MM.1S (cell line): ENCODE measurements around the gene MLPH.

ENCODE experiments used
- EZH2 ChIP-seq: fragments of 300-600 bp; sonication (generic); optimal IDR thresholded peaks from 2 replicates; pipeline ENCODE3; 2017; ENCODE audit warnings: low read depth, mild to moderate bottlenecking, antibody characterized with exemption, low read length, mixed read lengths
- EZH2phosphoT487 ChIP-seq: fragments of 300-600 bp; sonication (generic); IDR thresholded peaks from 2 replicates; pipeline ENCODE4 v1.6.1; 2018; ENCODE audit warnings: antibody characterized with exemption, low read length
- TF ChIP-seq, protein P1 (sequence below): fragments of 300-600 bp; sonication (generic); IDR thresholded peaks from 2 replicates; pipeline ENCODE4 v1.5.1; 2016; ENCODE audit warnings: antibody characterized with exemption, low read length, mixed read lengths

DNA sequence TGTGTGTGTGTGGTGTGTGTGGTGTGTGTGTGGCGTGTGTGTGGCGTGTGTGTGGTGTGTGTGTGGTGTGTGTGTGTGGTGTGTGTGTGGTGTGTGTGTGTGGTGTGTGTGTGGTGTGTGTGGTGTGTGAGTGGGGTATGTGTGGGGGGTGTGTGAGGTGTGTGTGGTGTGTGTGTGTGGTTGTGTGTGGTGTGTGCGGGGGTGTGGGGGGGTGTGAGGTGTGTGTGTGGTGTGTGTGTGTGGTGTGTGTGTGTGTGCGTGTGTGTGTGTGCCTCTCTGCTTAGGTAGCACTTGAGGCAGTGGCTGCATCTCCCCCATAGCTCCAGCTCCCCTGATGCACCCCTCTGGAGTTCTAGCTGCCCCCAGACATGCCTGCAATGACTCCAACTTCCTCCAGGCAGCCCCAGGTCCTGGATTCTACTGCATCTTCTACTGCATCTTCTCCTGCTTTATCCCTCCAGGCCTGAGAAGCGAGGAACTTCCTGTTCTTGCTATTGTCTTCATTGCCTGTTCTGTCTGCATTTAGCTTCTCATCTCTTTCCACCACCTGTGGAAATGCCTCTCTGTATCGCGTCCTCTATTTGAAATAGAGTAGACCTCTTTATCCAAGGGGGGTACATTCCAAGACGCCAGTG, 22.2 kb upstream of the MLPH start:
- TF ChIP-seq, protein P1, sequence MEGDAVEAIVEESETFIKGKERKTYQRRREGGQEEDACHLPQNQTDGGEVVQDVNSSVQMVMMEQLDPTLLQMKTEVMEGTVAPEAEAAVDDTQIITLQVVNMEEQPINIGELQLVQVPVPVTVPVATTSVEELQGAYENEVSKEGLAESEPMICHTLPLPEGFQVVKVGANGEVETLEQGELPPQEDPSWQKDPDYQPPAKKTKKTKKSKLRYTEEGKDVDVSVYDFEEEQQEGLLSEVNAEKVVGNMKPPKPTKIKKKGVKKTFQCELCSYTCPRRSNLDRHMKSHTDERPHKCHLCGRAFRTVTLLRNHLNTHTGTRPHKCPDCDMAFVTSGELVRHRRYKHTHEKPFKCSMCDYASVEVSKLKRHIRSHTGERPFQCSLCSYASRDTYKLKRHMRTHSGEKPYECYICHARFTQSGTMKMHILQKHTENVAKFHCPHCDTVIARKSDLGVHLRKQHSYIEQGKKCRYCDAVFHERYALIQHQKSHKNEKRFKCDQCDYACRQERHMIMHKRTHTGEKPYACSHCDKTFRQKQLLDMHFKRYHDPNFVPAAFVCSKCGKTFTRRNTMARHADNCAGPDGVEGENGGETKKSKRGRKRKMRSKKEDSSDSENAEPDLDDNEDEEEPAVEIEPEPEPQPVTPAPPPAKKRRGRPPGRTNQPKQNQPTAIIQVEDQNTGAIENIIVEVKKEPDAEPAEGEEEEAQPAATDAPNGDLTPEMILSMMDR = no peak
- TF ChIP-seq EZH2phosphoT487 (no peak), EZH2 (no peak)
